H1 (cell line): ENCODE data around the gene SOX6. TPM values are rescaled to one million over a fixed set of nuclear protein-coding genes. Genes with fewer than 3 reads are reported as not detected.

Experiments
- CTCF ChIA-PET: fragments of 300-600 bp; sonication (Branson Sonifier 250); formaldehyde crosslinking; loops from one replicate; lab custom pipeline; 2021; ENCODE audit not compliant: partially characterized antibody; lab: Charles Lee
- POLR2A ChIA-PET: fragments of 300-600 bp; sonication (Branson Sonifier 250); formaldehyde crosslinking; loops from one replicate; lab custom pipeline; 2021; ENCODE audit warnings: inconsistent platforms; ENCODE audit not compliant: partially characterized antibody; lab: Charles Lee
- DNase-seq, 2 experiments: peaks; one replicate each; pipeline versions ENCODE4 v3.0.0 to v3.0.0-alpha.2; 2010 to 2022; ENCODE audit warnings: low spot score in 2 of 2, low read depth in 1 of 2, mixed read lengths in 1 of 2
- FAIRE-seq: peaks from 2 replicates; lab custom pipeline; 2011; peaks lifted over from hg19 to GRCh38; lab: Jason Lieb, UNC
- H2AFZ ChIP-seq: 2 replicates; pipeline ENCODE4 v1.8.1; 2012; ENCODE audit warnings: low read length, inconsistent platforms
- H2AK5ac ChIP-seq: 2 replicates; pipeline ENCODE4 v1.6.1; 2013; ENCODE audit warnings: low read depth, low read length
- H2BK120ac ChIP-seq: replicated peaks from 2 replicates; pipeline ENCODE3; 2013; ENCODE audit warnings: low read depth, low read length, inconsistent platforms
- H2BK12ac ChIP-seq: 2 replicates; pipeline ENCODE4 v1.6.1; 2013; ENCODE audit warnings: low read depth, low read length
- H2BK15ac ChIP-seq: 2 replicates; pipeline ENCODE4 v1.6.1; 2013; ENCODE audit warnings: low read length
- H2BK20ac ChIP-seq: 2 replicates; pipeline ENCODE4 v1.6.1; 2013; ENCODE audit warnings: low read length
- H2BK5ac ChIP-seq: 2 replicates; pipeline ENCODE4 v1.6.1; 2013; ENCODE audit warnings: low read depth, low read length
- H3K14ac ChIP-seq: 2 replicates; pipeline ENCODE4 v1.6.1; 2013; ENCODE audit warnings: inconsistent platforms; ENCODE audit not compliant: insufficient read length
- H3K18ac ChIP-seq: 2 replicates; pipeline ENCODE4 v1.6.1; 2013; ENCODE audit warnings: low read length; ENCODE audit errors: extremely low read depth
- H3K23ac ChIP-seq: 2 replicates; pipeline ENCODE4 v1.6.1; 2013; ENCODE audit warnings: inconsistent platforms; ENCODE audit not compliant: insufficient read length
- H3K23me2 ChIP-seq: 2 replicates; pipeline ENCODE4 v1.6.1; 2013; ENCODE audit warnings: low read depth, low read length
- H3K27ac ChIP-seq: 2 replicates; pipeline ENCODE4 v1.6.1; 2011; ENCODE audit warnings: low read depth, low read length, inconsistent platforms
- H3K27me3 ChIP-seq, 4 experiments: replicated peaks in 1 of 4; 1 replicate in 1 of 4; 2 replicates in 3 of 4; pipeline versions ENCODE4 v1.6.1 to v1.8.1; 2011 to 2013; ENCODE audit warnings: low read length in 3 of 4, mild to moderate bottlenecking in 3 of 4, inconsistent platforms in 2 of 4, mixed read lengths in 2 of 4, moderate library complexity in 1 of 4; ENCODE audit not compliant: control insufficient read depth in 3 of 4, insufficient read depth in 3 of 4; ENCODE audit errors: extremely low read depth in 1 of 4
- H3K36me3 ChIP-seq, 4 experiments: 2 replicates each; pipeline versions ENCODE4 v1.6.1 to v1.8.1; 2011 to 2013; ENCODE audit warnings: mild to moderate bottlenecking in 4 of 4, low read length in 3 of 4, moderate library complexity in 2 of 4, control low read depth in 1 of 4, inconsistent platforms in 1 of 4; ENCODE audit not compliant: insufficient read depth in 4 of 4, control insufficient read depth in 2 of 4
- H3K4ac ChIP-seq: replicated peaks from 2 replicates; pipeline ENCODE3; 2013; ENCODE audit warnings: low read length, low read depth, mixed read lengths, inconsistent platforms; ENCODE audit not compliant: insufficient read length
- H3K4me1 ChIP-seq, 4 experiments: replicated peaks in 1 of 4; 1 replicate in 1 of 4; 2 replicates in 3 of 4; pipeline versions ENCODE4 v1.6.1 to v1.8.1; 2011 to 2013; ENCODE audit warnings: low read length in 3 of 4, inconsistent platforms in 2 of 4, mixed read lengths in 1 of 4; ENCODE audit not compliant: insufficient read depth in 4 of 4, control insufficient read depth in 3 of 4
- H3K4me2 ChIP-seq, 2 experiments: 2 replicates each; pipeline versions ENCODE4 v1.6.1 to v1.8.1; 2011 to 2013; ENCODE audit warnings: low read depth in 2 of 2, low read length in 2 of 2, control low read depth in 1 of 2, inconsistent platforms in 1 of 2, mild to moderate bottlenecking in 1 of 2; ENCODE audit not compliant: insufficient read depth in 1 of 2
- H3K4me3 ChIP-seq, 4 experiments: fragments of 200-600, 300-600 bp in 1 of 4; sonication (generic), shearing (Covaris generic), sonication (Bioruptor Twin) in 1 of 4; 2 replicates each; pipeline versions ENCODE4 v1.5.1 to v1.8.1; 2011 to 2016; ENCODE audit warnings: low read length in 4 of 4, low read depth in 3 of 4, control low read depth in 2 of 4, inconsistent platforms in 2 of 4, mild to moderate bottlenecking in 2 of 4, mixed read lengths in 1 of 4, moderate library complexity in 1 of 4; ENCODE audit not compliant: insufficient read depth in 2 of 4; ENCODE audit errors: extremely low read depth in 1 of 4
- H3K56ac ChIP-seq: replicated peaks from 2 replicates; pipeline ENCODE3; 2013; ENCODE audit warnings: low read depth, mild to moderate bottlenecking, mixed read lengths, low read length, inconsistent platforms; ENCODE audit not compliant: insufficient read length
- H3K79me1 ChIP-seq: 2 replicates; pipeline ENCODE4 v1.6.1; 2013; ENCODE audit warnings: low read depth, low read length, control low read depth
- H3K79me2 ChIP-seq, 2 experiments: 2 replicates each; pipeline versions ENCODE4 v1.6.1 to v1.8.1; 2012 to 2013; ENCODE audit warnings: low read length in 2 of 2, mild to moderate bottlenecking in 2 of 2, inconsistent platforms in 1 of 2; ENCODE audit not compliant: insufficient read depth in 2 of 2, control insufficient read depth in 1 of 2
- H3K9ac ChIP-seq, 4 experiments: replicated peaks in 1 of 4; 1 replicate in 1 of 4; 2 replicates in 3 of 4; pipeline versions ENCODE4 v1.6.1 to v1.8.1; 2011 to 2013; ENCODE audit warnings: low read depth in 3 of 4, low read length in 3 of 4, control low read depth in 2 of 4, mild to moderate bottlenecking in 2 of 4, moderate library complexity in 2 of 4, inconsistent platforms in 1 of 4; ENCODE audit errors: extremely low read depth in 1 of 4
- H3K9me3 ChIP-seq, 2 experiments: 2 replicates each; pipeline versions ENCODE4 v1.6.1 to v1.8.1; 2012 to 2013; ENCODE audit warnings: mild to moderate bottlenecking in 2 of 2, moderate library complexity in 2 of 2, control low read depth in 1 of 2, inconsistent platforms in 1 of 2, low read depth in 1 of 2, low read length in 1 of 2, mixed read lengths in 1 of 2; ENCODE audit not compliant: insufficient read depth in 2 of 2
- H4K20me1 ChIP-seq, 2 experiments: replicated peaks in 1 of 2; 2 replicates each; pipeline versions ENCODE3 to v1.8.1; 2011 to 2013; ENCODE audit warnings: inconsistent platforms in 2 of 2, low read length in 2 of 2, mild to moderate bottlenecking in 1 of 2; ENCODE audit not compliant: insufficient read depth in 2 of 2, control insufficient read depth in 1 of 2
- H4K5ac ChIP-seq: 2 replicates; pipeline ENCODE4 v1.6.1; 2013; ENCODE audit warnings: low read length, low read depth, mixed read lengths, inconsistent platforms; ENCODE audit not compliant: insufficient read length
- H4K8ac ChIP-seq: 2 replicates; pipeline ENCODE4 v1.8.0; 2013; ENCODE audit warnings: mild to moderate bottlenecking, moderate library complexity, low read length, inconsistent platforms; ENCODE audit not compliant: insufficient read depth; ENCODE audit errors: extremely low read depth
- H4K91ac ChIP-seq: replicated peaks from 2 replicates; pipeline ENCODE3; 2013; ENCODE audit warnings: low read length, mixed read lengths, inconsistent platforms; ENCODE audit not compliant: insufficient read length
- EP300 ChIP-seq, 2 experiments: IDR thresholded peaks; 1 replicate in 1 of 2; 2 replicates in 1 of 2; pipeline ENCODE4 v1.6.1; 2011 to 2012; ENCODE audit warnings: low read depth in 2 of 2, low read length in 2 of 2, mild to moderate bottlenecking in 2 of 2, borderline replicate concordance in 1 of 2, inconsistent platforms in 1 of 2, moderate library complexity in 1 of 2
- TBP ChIP-seq: IDR thresholded peaks from 2 replicates; pipeline ENCODE4 v1.6.1; 2011; ENCODE audit warnings: low read depth, low read length, improper control_type of control experiment
- WGBS, 2 experiments: shearing (Covaris generic) in 1 of 2; methylation state at CpG; one replicate each; pipeline versions ENCODE4 v1.1.6 to v1.1.7; 2013 to 2015; ENCODE audit warnings: low lambda C conversion rate in 2 of 2, mixed read lengths in 2 of 2, inconsistent platforms in 1 of 2, low coverage in 1 of 2, missing lambda C conversion rate in 1 of 2; ENCODE audit not compliant: insufficient replicate concordance in 2 of 2, insufficient coverage in 1 of 2, insufficient read length in 1 of 2; ENCODE audit errors: extremely low coverage in 1 of 2, missing lambda C conversion rate in 1 of 2; 5-methylcytosine and 5-hydroxymethylcytosine counted together
- polyA plus RNA-seq, 7 experiments: library from polyadenylated mRNA; depleted of rRNA in 3 of 7; stranded (reverse) in 5 of 7; unstranded in 2 of 7; fragments of >200 nt in 5 of 7; fragments of 200-250 nt in 2 of 7; gene quantifications; 1 replicate in 5 of 7; 2 replicates in 1 of 7; 4 replicates in 1 of 7; pipeline versions ENCODE4 v1.2.1 to v1.2.3, GENCODE V29; 2011 to 2013; ENCODE audit warnings: missing spikeins in 2 of 7, mixed read lengths in 2 of 7
- total RNA-seq: library from RNA; stranded (reverse); fragmentation: NEBNext Ultra II Directional; extraction: Animal tissue kit (Norgen Biotek cat#: 25700); gene quantifications from 2 replicates; pipeline ENCODE4 v1.2.1, GENCODE V29; 2021
- TF ChIP-seq, protein P1 (sequence below): IDR thresholded peaks from 2 replicates; pipeline ENCODE4 v1.6.1; 2011; ENCODE audit warnings: low read length, improper control_type of control experiment

Gene SOX6
- total and polyA plus RNA-seq, 2 of the 8 experiments (the other 6 are each of a cell fraction or from before 2014, with no cell fraction given), result 0.09 TPM; not detected in 1

DNA sequence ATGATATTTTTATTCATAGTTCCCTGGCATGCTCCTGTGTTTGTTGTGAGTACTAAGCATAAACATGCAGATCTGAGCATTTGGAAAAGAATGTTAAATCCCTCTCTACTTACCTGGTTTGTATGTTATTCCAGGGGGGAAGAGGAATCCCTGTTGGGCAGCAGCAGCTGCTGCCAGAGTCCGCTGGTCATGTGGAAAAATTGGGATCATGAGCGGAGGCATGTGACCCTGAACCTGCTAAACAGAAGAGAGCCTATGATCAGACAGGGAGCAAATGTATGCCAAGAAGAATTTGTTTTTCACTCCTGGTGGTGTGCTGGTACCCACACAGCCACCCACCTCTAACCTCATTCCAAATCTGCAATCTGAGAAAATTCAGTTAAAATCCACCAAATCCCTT lies 244.7 kb downstream of the SOX6 start:
- POLR2A ChIA-PET, result no interaction called here
- Histone ChIP-seq H2BK12ac (no peak overlapping the region), H3K23me2 (no peaks in the 10 kb centered on the region), H2BK5ac (no peak overlapping the region), H4K20me1 (no peaks in the 10 kb centered on the region), H3K36me3 (no peaks in the 10 kb centered on the region), H2BK15ac (no peak overlapping the region), H2BK120ac (peak overlapping the region; percentile 65), H3K27ac (no peak overlapping the region), H3K27me3 (no peaks in the 10 kb centered on the region), H2AK5ac (no peak overlapping the region), H3K14ac (no peak overlapping the region), H2BK20ac (0 out of 2 replicates have a peak overlapping the region, but pooled peaks have one; percentile 9), H4K8ac (no peak overlapping the region), H2AFZ (peak overlapping the region; percentile 47; the same call in 1 of the 2 replicates), H3K18ac (no peak overlapping the region), H3K56ac (no peak overlapping the region), H3K79me2 (no peaks in the 10 kb centered on the region), H4K91ac (no peak overlapping the region), H3K9me3 (no peaks in the 10 kb centered on the region), H4K5ac (no peak overlapping the region), H3K4ac (no peak overlapping the region), H3K9ac (no peak overlapping the region), H3K4me3 (peak overlapping the region in 1 of 4 experiments; percentile 9; a peak in 2 of 8 replicates), H3K4me2 (peak overlapping the region; percentile 25 to 45; a peak in 2 of 4 replicates), H3K23ac (no peak overlapping the region), H3K4me1 (peaks cover 0 to 7% (median 4%) of the 10 kb centered on the region in 4 experiments; a peak in 5 of 7 replicates), H3K79me1 (no peaks in the 10 kb centered on the region)
- DNase-seq (peak; percentile 2 to 46), FAIRE-seq (peak; percentile 7)
- CTCF ChIA-PET, result interaction anchor here (0.9 to 1.6 kb wide), 2 partner anchors 11 to 285 kb away, joined by 3 read pairs; no protein-coding TSS in a partner anchor
- 27% methylated on average over 2 of the region's 2 CpGs; no CpG with 5 or more reads in 1 of the 2 experiments for WGBS, 2 experiments
- TF ChIP-seq, protein P1, sequence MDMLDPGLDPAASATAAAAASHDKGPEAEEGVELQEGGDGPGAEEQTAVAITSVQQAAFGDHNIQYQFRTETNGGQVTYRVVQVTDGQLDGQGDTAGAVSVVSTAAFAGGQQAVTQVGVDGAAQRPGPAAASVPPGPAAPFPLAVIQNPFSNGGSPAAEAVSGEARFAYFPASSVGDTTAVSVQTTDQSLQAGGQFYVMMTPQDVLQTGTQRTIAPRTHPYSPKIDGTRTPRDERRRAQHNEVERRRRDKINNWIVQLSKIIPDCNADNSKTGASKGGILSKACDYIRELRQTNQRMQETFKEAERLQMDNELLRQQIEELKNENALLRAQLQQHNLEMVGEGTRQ, result peak; percentile 33; the same call in 1 of the 2 replicates
- TF ChIP-seq EP300 (IDR thresholded peaks at IDR 0.05; ENCODE audit: borderline replicate concordance in 1 of 2, low read depth in 2 of 2, low read length in 2 of 2) (no peak), TBP (no peak)
